H1 (cell line): ENCODE measurements around the gene VN1R5. TPM values are rescaled to one million over a fixed set of nuclear protein-coding genes. Genes with fewer than 3 reads are reported as not detected.

Experiments used
- CTCF ChIA-PET: fragments of 300-600 bp; sonication (Branson Sonifier 250); formaldehyde crosslinking; loops from one replicate; lab custom pipeline; 2021; ENCODE audit not compliant: partially characterized antibody; lab: Charles Lee
- POLR2A ChIA-PET: fragments of 300-600 bp; sonication (Branson Sonifier 250); formaldehyde crosslinking; loops from one replicate; lab custom pipeline; 2021; ENCODE audit warnings: inconsistent platforms; ENCODE audit not compliant: partially characterized antibody; lab: Charles Lee
- DNase-seq, 2 experiments: peaks; one replicate each; pipeline versions ENCODE4 v3.0.0 to v3.0.0-alpha.2; 2010 to 2022; ENCODE audit warnings: low spot score in 2 of 2, low read depth in 1 of 2, mixed read lengths in 1 of 2
- FAIRE-seq: peaks from 2 replicates; lab custom pipeline; 2011; peaks lifted over from hg19 to GRCh38; lab: Jason Lieb, UNC
- H2AFZ ChIP-seq: 2 replicates; pipeline ENCODE4 v1.8.1; 2012; ENCODE audit warnings: low read length, inconsistent platforms
- H2AK5ac ChIP-seq: 2 replicates; pipeline ENCODE4 v1.6.1; 2013; ENCODE audit warnings: low read depth, low read length
- H2BK120ac ChIP-seq: replicated peaks from 2 replicates; pipeline ENCODE3; 2013; ENCODE audit warnings: low read depth, low read length, inconsistent platforms
- H2BK12ac ChIP-seq: 2 replicates; pipeline ENCODE4 v1.6.1; 2013; ENCODE audit warnings: low read depth, low read length
- H2BK15ac ChIP-seq: 2 replicates; pipeline ENCODE4 v1.6.1; 2013; ENCODE audit warnings: low read length
- H2BK20ac ChIP-seq: 2 replicates; pipeline ENCODE4 v1.6.1; 2013; ENCODE audit warnings: low read length
- H2BK5ac ChIP-seq: 2 replicates; pipeline ENCODE4 v1.6.1; 2013; ENCODE audit warnings: low read depth, low read length
- H3K14ac ChIP-seq: 2 replicates; pipeline ENCODE4 v1.6.1; 2013; ENCODE audit warnings: inconsistent platforms; ENCODE audit not compliant: insufficient read length
- H3K18ac ChIP-seq: 2 replicates; pipeline ENCODE4 v1.6.1; 2013; ENCODE audit warnings: low read length; ENCODE audit errors: extremely low read depth
- H3K23ac ChIP-seq: 2 replicates; pipeline ENCODE4 v1.6.1; 2013; ENCODE audit warnings: inconsistent platforms; ENCODE audit not compliant: insufficient read length
- H3K23me2 ChIP-seq: 2 replicates; pipeline ENCODE4 v1.6.1; 2013; ENCODE audit warnings: low read depth, low read length
- H3K27ac ChIP-seq: 2 replicates; pipeline ENCODE4 v1.6.1; 2011; ENCODE audit warnings: low read depth, low read length, inconsistent platforms
- H3K27me3 ChIP-seq, 4 experiments: replicated peaks in 1 of 4; 1 replicate in 1 of 4; 2 replicates in 3 of 4; pipeline versions ENCODE4 v1.6.1 to v1.8.1; 2011 to 2013; ENCODE audit warnings: low read length in 3 of 4, mild to moderate bottlenecking in 3 of 4, inconsistent platforms in 2 of 4, mixed read lengths in 2 of 4, moderate library complexity in 1 of 4; ENCODE audit not compliant: control insufficient read depth in 3 of 4, insufficient read depth in 3 of 4; ENCODE audit errors: extremely low read depth in 1 of 4
- H3K36me3 ChIP-seq, 4 experiments: 2 replicates each; pipeline versions ENCODE4 v1.6.1 to v1.8.1; 2011 to 2013; ENCODE audit warnings: mild to moderate bottlenecking in 4 of 4, low read length in 3 of 4, moderate library complexity in 2 of 4, control low read depth in 1 of 4, inconsistent platforms in 1 of 4; ENCODE audit not compliant: insufficient read depth in 4 of 4, control insufficient read depth in 2 of 4
- H3K4ac ChIP-seq: replicated peaks from 2 replicates; pipeline ENCODE3; 2013; ENCODE audit warnings: low read length, low read depth, mixed read lengths, inconsistent platforms; ENCODE audit not compliant: insufficient read length
- H3K4me1 ChIP-seq, 4 experiments: replicated peaks in 1 of 4; 1 replicate in 1 of 4; 2 replicates in 3 of 4; pipeline versions ENCODE4 v1.6.1 to v1.8.1; 2011 to 2013; ENCODE audit warnings: low read length in 3 of 4, inconsistent platforms in 2 of 4, mixed read lengths in 1 of 4; ENCODE audit not compliant: insufficient read depth in 4 of 4, control insufficient read depth in 3 of 4
- H3K4me2 ChIP-seq, 2 experiments: 2 replicates each; pipeline versions ENCODE4 v1.6.1 to v1.8.1; 2011 to 2013; ENCODE audit warnings: low read depth in 2 of 2, low read length in 2 of 2, control low read depth in 1 of 2, inconsistent platforms in 1 of 2, mild to moderate bottlenecking in 1 of 2; ENCODE audit not compliant: insufficient read depth in 1 of 2
- H3K4me3 ChIP-seq, 4 experiments: fragments of 200-600, 300-600 bp in 1 of 4; sonication (generic), shearing (Covaris generic), sonication (Bioruptor Twin) in 1 of 4; 2 replicates each; pipeline versions ENCODE4 v1.5.1 to v1.8.1; 2011 to 2016; ENCODE audit warnings: low read length in 4 of 4, low read depth in 3 of 4, control low read depth in 2 of 4, inconsistent platforms in 2 of 4, mild to moderate bottlenecking in 2 of 4, mixed read lengths in 1 of 4, moderate library complexity in 1 of 4; ENCODE audit not compliant: insufficient read depth in 2 of 4; ENCODE audit errors: extremely low read depth in 1 of 4
- H3K56ac ChIP-seq: replicated peaks from 2 replicates; pipeline ENCODE3; 2013; ENCODE audit warnings: low read depth, mild to moderate bottlenecking, mixed read lengths, low read length, inconsistent platforms; ENCODE audit not compliant: insufficient read length
- H3K79me1 ChIP-seq: 2 replicates; pipeline ENCODE4 v1.6.1; 2013; ENCODE audit warnings: low read depth, low read length, control low read depth
- H3K79me2 ChIP-seq, 2 experiments: 2 replicates each; pipeline versions ENCODE4 v1.6.1 to v1.8.1; 2012 to 2013; ENCODE audit warnings: low read length in 2 of 2, mild to moderate bottlenecking in 2 of 2, inconsistent platforms in 1 of 2; ENCODE audit not compliant: insufficient read depth in 2 of 2, control insufficient read depth in 1 of 2
- H3K9ac ChIP-seq, 4 experiments: replicated peaks in 1 of 4; 1 replicate in 1 of 4; 2 replicates in 3 of 4; pipeline versions ENCODE4 v1.6.1 to v1.8.1; 2011 to 2013; ENCODE audit warnings: low read depth in 3 of 4, low read length in 3 of 4, control low read depth in 2 of 4, mild to moderate bottlenecking in 2 of 4, moderate library complexity in 2 of 4, inconsistent platforms in 1 of 4; ENCODE audit errors: extremely low read depth in 1 of 4
- H3K9me3 ChIP-seq, 2 experiments: 2 replicates each; pipeline versions ENCODE4 v1.6.1 to v1.8.1; 2012 to 2013; ENCODE audit warnings: mild to moderate bottlenecking in 2 of 2, moderate library complexity in 2 of 2, control low read depth in 1 of 2, inconsistent platforms in 1 of 2, low read depth in 1 of 2, low read length in 1 of 2, mixed read lengths in 1 of 2; ENCODE audit not compliant: insufficient read depth in 2 of 2
- H4K20me1 ChIP-seq, 2 experiments: replicated peaks in 1 of 2; 2 replicates each; pipeline versions ENCODE3 to v1.8.1; 2011 to 2013; ENCODE audit warnings: inconsistent platforms in 2 of 2, low read length in 2 of 2, mild to moderate bottlenecking in 1 of 2; ENCODE audit not compliant: insufficient read depth in 2 of 2, control insufficient read depth in 1 of 2
- H4K5ac ChIP-seq: 2 replicates; pipeline ENCODE4 v1.6.1; 2013; ENCODE audit warnings: low read length, low read depth, mixed read lengths, inconsistent platforms; ENCODE audit not compliant: insufficient read length
- H4K8ac ChIP-seq: 2 replicates; pipeline ENCODE4 v1.8.0; 2013; ENCODE audit warnings: mild to moderate bottlenecking, moderate library complexity, low read length, inconsistent platforms; ENCODE audit not compliant: insufficient read depth; ENCODE audit errors: extremely low read depth
- H4K91ac ChIP-seq: replicated peaks from 2 replicates; pipeline ENCODE3; 2013; ENCODE audit warnings: low read length, mixed read lengths, inconsistent platforms; ENCODE audit not compliant: insufficient read length
- CREB1 ChIP-seq: IDR thresholded peaks from 2 replicates; pipeline ENCODE4 v1.6.1; 2012; ENCODE audit warnings: inconsistent platforms
- EZH2 ChIP-seq: fragments of 200-600 bp; sonication (generic); IDR thresholded peaks from 2 replicates; pipeline ENCODE4 v1.7.1; 2012; ENCODE audit warnings: low read depth, mild to moderate bottlenecking, moderate library complexity, low read length, inconsistent platforms; ENCODE audit not compliant: severe bottlenecking
- PHF8 ChIP-seq: fragments of 200-600 bp; sonication (generic); conservative IDR thresholded peaks from 2 replicates; pipeline ENCODE4 v1.7.1; 2012; ENCODE audit warnings: low read depth, mild to moderate bottlenecking, inconsistent platforms, low read length, moderate library complexity
- SP2 ChIP-seq: IDR thresholded peaks from 2 replicates; pipeline ENCODE4 v1.6.1; 2012; ENCODE audit warnings: mild to moderate bottlenecking, low read length, inconsistent platforms
- TAF7 ChIP-seq: optimal IDR thresholded peaks from 2 replicates; pipeline ENCODE3; 2011; ENCODE audit warnings: low read depth, mild to moderate bottlenecking, inconsistent platforms, low read length, moderate library complexity, borderline replicate concordance
- WGBS, 2 experiments: shearing (Covaris generic) in 1 of 2; methylation state at CpG; one replicate each; pipeline versions ENCODE4 v1.1.6 to v1.1.7; 2013 to 2015; ENCODE audit warnings: low lambda C conversion rate in 2 of 2, mixed read lengths in 2 of 2, inconsistent platforms in 1 of 2, low coverage in 1 of 2, missing lambda C conversion rate in 1 of 2; ENCODE audit not compliant: insufficient replicate concordance in 2 of 2, insufficient coverage in 1 of 2, insufficient read length in 1 of 2; ENCODE audit errors: extremely low coverage in 1 of 2, missing lambda C conversion rate in 1 of 2; 5-methylcytosine and 5-hydroxymethylcytosine counted together
- polyA plus RNA-seq, 7 experiments: library from polyadenylated mRNA; depleted of rRNA in 3 of 7; stranded (reverse) in 5 of 7; unstranded in 2 of 7; fragments of >200 nt in 5 of 7; fragments of 200-250 nt in 2 of 7; gene quantifications; 1 replicate in 5 of 7; 2 replicates in 1 of 7; 4 replicates in 1 of 7; pipeline versions ENCODE4 v1.2.1 to v1.2.3, GENCODE V29; 2011 to 2013; ENCODE audit warnings: missing spikeins in 2 of 7, mixed read lengths in 2 of 7
- total RNA-seq: library from RNA; stranded (reverse); fragmentation: NEBNext Ultra II Directional; extraction: Animal tissue kit (Norgen Biotek cat#: 25700); gene quantifications from 2 replicates; pipeline ENCODE4 v1.2.1, GENCODE V29; 2021

VN1R5 gene
- total and polyA plus RNA-seq, 2 of the 8 experiments (the other 6 are each of a cell fraction or from before 2014, with no cell fraction given) = not detected

DNA sequence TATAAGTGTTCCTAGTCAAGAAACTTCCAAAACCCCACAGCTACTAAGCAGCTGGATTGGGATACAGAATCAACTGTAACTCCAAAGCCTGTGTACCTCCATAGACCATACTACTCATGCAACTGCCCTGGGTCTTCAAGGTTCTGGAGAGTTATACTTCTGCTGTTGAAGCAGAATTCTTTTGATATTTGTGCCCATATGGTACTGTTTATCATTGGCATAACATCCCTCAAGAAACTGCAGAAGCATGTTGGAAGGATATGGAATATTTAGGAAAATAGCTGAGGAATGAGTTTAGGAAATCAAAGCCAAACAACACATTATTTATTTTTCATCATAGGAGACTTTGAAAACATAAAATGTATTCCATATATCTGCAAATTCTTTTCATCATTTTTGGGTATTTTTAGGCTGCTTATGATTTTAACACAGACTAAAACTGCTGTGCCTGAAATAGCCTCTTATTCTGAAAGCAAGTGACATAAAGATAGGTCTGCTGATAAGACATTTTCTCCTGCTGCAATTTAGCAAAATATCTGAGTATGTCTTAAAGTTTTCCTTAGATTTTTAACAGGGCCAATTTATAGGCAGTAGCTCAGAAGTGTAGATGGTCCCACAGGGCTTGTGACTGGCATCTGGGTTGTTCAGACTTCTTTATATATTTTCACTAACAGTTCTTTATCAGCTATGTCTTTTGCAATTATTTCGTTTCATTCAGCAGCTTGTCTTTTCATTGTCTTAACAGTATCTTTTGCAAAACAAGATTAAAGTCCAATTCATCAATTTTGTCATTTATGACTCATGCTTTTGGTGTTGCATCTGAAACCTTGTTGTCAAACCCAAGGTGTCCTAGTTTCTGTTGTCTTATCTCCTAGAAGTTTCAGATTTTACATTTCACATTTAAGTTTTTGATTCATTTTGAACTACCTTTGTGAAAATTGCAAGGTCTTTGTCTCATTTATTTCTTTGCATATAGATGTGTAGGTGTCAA lies 43.0 kb upstream of the VN1R5 start:
- no peak overlapping the region for H2BK12ac ChIP-seq
- no peak overlapping the region for H2BK15ac ChIP-seq
- H3K4me1 ChIP-seq = peaks cover 2 to 6% (median 4%) of the 10 kb centered on the region in 4 experiments; a peak in 4 of 7 replicates
- H3K9me3 ChIP-seq = no peaks in the 10 kb centered on the region
- FAIRE-seq (no peak), DNase-seq (no peak)
- no peak overlapping the region for H3K4me3 ChIP-seq
- peaks cover 3% of the 10 kb centered on the region for H3K79me1 ChIP-seq
- no peak overlapping the region for H4K91ac ChIP-seq
- H3K23ac ChIP-seq = no peak overlapping the region
- H3K56ac ChIP-seq = no peak overlapping the region
- H3K27ac ChIP-seq = no peak overlapping the region
- H2AFZ ChIP-seq = no peak overlapping the region
- no peak overlapping the region for H3K14ac ChIP-seq
- no peak overlapping the region for H2AK5ac ChIP-seq
- peaks cover 3 to 23% of the 10 kb centered on the region in 2 experiments; a peak in 3 of 4 replicates for H3K79me2 ChIP-seq
- peaks cover 0 to 2% of the 10 kb centered on the region in 2 experiments for H4K20me1 ChIP-seq
- no peak overlapping the region for H3K9ac ChIP-seq
- 86% methylated on average over 1 of the region's 1 CpG; no CpG with 5 or more reads in 1 of the 2 experiments for WGBS, 2 experiments
- no peaks in the 10 kb centered on the region for H3K36me3 ChIP-seq
- TF ChIP-seq EZH2 (no peak), SP2 (no peak), TAF7 (no peak), PHF8 (no peak), CREB1 (no peak)
- TF ChIP-seq, all 59 proteins: peak for 0
- Histone ChIP-seq H3K4ac (no peak overlapping the region), H4K8ac (no peak overlapping the region), H2BK5ac (no peak overlapping the region), H3K23me2 (no peaks in the 10 kb centered on the region), H2BK120ac (no peak overlapping the region), H3K4me2 (no peak overlapping the region), H3K27me3 (no peaks in the 10 kb centered on the region), H3K18ac (no peak overlapping the region), H4K5ac (no peak overlapping the region), H2BK20ac (no peak overlapping the region)
- CTCF ChIA-PET = interaction anchor here (0.9 to 2.1 kb wide), 3 partner anchors 30 to 107 kb away, joined by 3 to 5 read pairs (median 4); no protein-coding TSS in a partner anchor
- POLR2A ChIA-PET = interaction anchor here (0.9 kb wide), 1 partner anchor 105 kb away, joined by 3 read pairs; no protein-coding TSS in a partner anchor
